ENCODE data around the gene NDC1.

NDC1 gene

GRCh38 chr1:53730224-53730865 lies 107.8 kb downstream of the NDC1 start:
- DNase-seq (ENCODE audit: low read depth) = no peak

- DNase-seq (ENCODE audit: low read depth) = no peak
These were observed 108.5 kb downstream of the NDC1 start for GRCh38 chr1:53729456-53730223.

- DNase-seq (ENCODE audit: low read depth) = no peak
These were observed 109.2 kb downstream of the NDC1 start for GRCh38 chr1:53728702-53729455.

GRCh38 chr1:53728196-53728595 lies 109.9 kb downstream of the NDC1 start:
- DNase-seq (ENCODE audit: low read depth) = no peak

GRCh38 chr1:53727461-53728092 lies 110.5 kb downstream of the NDC1 start:
- no peak for DNase-seq (ENCODE audit: low read depth)

- no peak for DNase-seq (ENCODE audit: low read depth)
These were observed 112.0 kb downstream of the NDC1 start for GRCh38 chr1:53726009-53726600.

GRCh38 chr1:53725238-53725689 lies 112.8 kb downstream of the NDC1 start:
- DNase-seq (ENCODE audit: low read depth) = no peak

GRCh38 chr1:53722025-53722424 lies 116.1 kb downstream of the NDC1 start:
- DNase-seq (ENCODE audit: low read depth) = no peak

- no peak for DNase-seq (ENCODE audit: low read depth)
These were observed 117.0 kb downstream of the NDC1 start for GRCh38 chr1:53721088-53721487.

- no peak for DNase-seq (ENCODE audit: low read depth)
These were observed 118.6 kb downstream of the NDC1 start for GRCh38 chr1:53719469-53719868.

GRCh38 chr1:53718443-53718842 lies 119.7 kb downstream of the NDC1 start:
- DNase-seq (ENCODE audit: low read depth) = no peak

GRCh38 chr1:53717025-53717804 lies 120.9 kb downstream of the NDC1 start:
- DNase-seq (ENCODE audit: low read depth) = no peak

- DNase-seq (ENCODE audit: low read depth) = no peak
These were observed 121.9 kb downstream of the NDC1 start for GRCh38 chr1:53716150-53716549.

GRCh38 chr1:53715478-53715877 lies 122.6 kb downstream of the NDC1 start:
- DNase-seq (ENCODE audit: low read depth) = no peak
